HEK293 (cell line): ENCODE measurements around the gene EAF2.

Experiments used
- CTCF ChIA-PET: fragments of 350-600 bp; formaldehyde crosslinking; extraction: SDS; loops from one replicate; lab custom pipeline; 2021; ENCODE audit warnings: antibody characterized with exemption; lab: Yijun Ruan, JAX
- POLR2A ChIA-PET: fragments of 300-600 bp; formaldehyde crosslinking; extraction: SDS; loops from one replicate; lab custom pipeline; 2020; ENCODE audit warnings: antibody characterized with exemption, inconsistent platforms; lab: Yijun Ruan, JAX
- H3K27ac ChIP-seq: fragments of 200-500 bp; sonication (Bioruptor generic); 2 replicates; pipeline ENCODE4 v1.5.1; 2014; ENCODE audit warnings: low read depth, low read length, control low read depth, inconsistent platforms; ENCODE audit errors: extremely low read depth
- H3K36me3 ChIP-seq, 2 experiments: fragments of 200-500 bp in 1 of 2; sonication (Bioruptor generic) in 1 of 2; 1 replicate in 1 of 2; 2 replicates in 1 of 2; pipeline ENCODE4 v1.5.1; 2014 to 2017; ENCODE audit warnings: inconsistent platforms in 2 of 2, low read length in 2 of 2; ENCODE audit not compliant: control insufficient read depth in 2 of 2, insufficient read depth in 1 of 2
- H3K4me1 ChIP-seq: fragments of 200-500 bp; sonication (Bioruptor generic); 2 replicates; pipeline ENCODE4 v1.5.1; 2014; ENCODE audit warnings: mild to moderate bottlenecking, low read length, inconsistent platforms; ENCODE audit not compliant: control insufficient read depth, insufficient read depth
- H3K4me3 ChIP-seq: 2 replicates; pipeline ENCODE4 v1.5.1; 2011; ENCODE audit warnings: low read depth, mild to moderate bottlenecking, control low read depth, low read length, moderate library complexity
- H3K9me3 ChIP-seq: fragments of 200-500 bp; sonication (Bioruptor generic); 2 replicates; pipeline ENCODE4 v1.5.1; 2014; ENCODE audit warnings: low read depth, low read length, inconsistent platforms; ENCODE audit not compliant: control insufficient read depth, insufficient read depth
- KLF1 ChIP-seq: fragments of 450-650 bp; formaldehyde crosslinking; IDR thresholded peaks from 2 replicates; pipeline ENCODE4 v1.5.1; 2016; ENCODE audit warnings: missing biosample characterization, missing genetic modification characterization
- SCRT2 ChIP-seq: fragments of 450-650 bp; formaldehyde crosslinking; IDR thresholded peaks from 2 replicates; pipeline ENCODE4 v1.5.1; 2016; ENCODE audit warnings: missing biosample characterization, missing genetic modification characterization
- SP2 ChIP-seq: fragments of 450-650 bp; formaldehyde crosslinking; IDR thresholded peaks from 2 replicates; pipeline ENCODE4 v1.5.1; 2016; ENCODE audit warnings: missing biosample characterization, missing genetic modification characterization
- TRIM28 ChIP-seq: IDR thresholded peaks from 2 replicates; pipeline ENCODE4 v1.6.1; 2011; ENCODE audit warnings: low read length, control low read depth, borderline replicate concordance
- ZNF138 ChIP-seq: fragments of 450-650 bp; formaldehyde crosslinking; IDR thresholded peaks from 2 replicates; pipeline ENCODE4 v1.5.1; 2016; ENCODE audit warnings: missing biosample characterization, missing genetic modification characterization, borderline replicate concordance
- ZNF2 ChIP-seq: fragments of 450-650 bp; formaldehyde crosslinking; IDR thresholded peaks from 2 replicates; pipeline ENCODE4 v1.5.1; 2016; ENCODE audit warnings: missing biosample characterization, missing genetic modification characterization
- ZNF202 ChIP-seq: fragments of 450-650 bp; formaldehyde crosslinking; IDR thresholded peaks from 2 replicates; pipeline ENCODE4 v1.5.1; 2016; ENCODE audit warnings: missing biosample characterization, missing genetic modification characterization, borderline replicate concordance
- ZNF311 ChIP-seq: fragments of 450-650 bp; formaldehyde crosslinking; IDR thresholded peaks from 2 replicates; pipeline ENCODE4 v1.5.1; 2017; ENCODE audit warnings: missing biosample characterization, missing genetic modification characterization, borderline replicate concordance
- ZNF324 ChIP-seq: fragments of 450-650 bp; formaldehyde crosslinking; IDR thresholded peaks from 2 replicates; pipeline ENCODE4 v1.5.1; 2016; ENCODE audit warnings: missing biosample characterization, missing genetic modification characterization
- ZNF561 ChIP-seq: fragments of 450-650 bp; IDR thresholded peaks from 2 replicates; pipeline ENCODE4 v1.5.1; 2018; ENCODE audit warnings: missing biosample characterization, missing genetic modification characterization, borderline replicate concordance
- TF ChIP-seq, protein P1 (sequence below): fragments of 450-650 bp; formaldehyde crosslinking; IDR thresholded peaks from 2 replicates; pipeline ENCODE4 v1.5.1; 2017; ENCODE audit warnings: missing biosample characterization, missing genetic modification characterization

EAF2 gene

GRCh38 chr3:121924734-121925133 lies 89.7 kb downstream of the EAF2 start:
- Histone ChIP-seq H3K27ac (no peak overlapping the region; the same call in 1 of the 2 replicates), H3K36me3 (no peaks in the 10 kb centered on the region), H3K4me1 (no peaks in the 10 kb centered on the region; the same call in 1 of the 2 replicates), H3K9me3 (no peaks in the 10 kb centered on the region), H3K4me3 (no peak overlapping the region)
- TF ChIP-seq SCRT2 (tag by site-specific recombination) (no peak), TRIM28 (0 out of 2 replicates have a peak, but pooled peaks have one; percentile 13), ZNF138 (tag by site-specific recombination) (no peak)
- ChIA-PET POLR2A (no interaction called here), CTCF (no interaction called here)

- ChIA-PET CTCF (no interaction called here), POLR2A (no interaction called here)
- TF ChIP-seq ZNF202: no peak
- TF ChIP-seq KLF1 (tag by site-specific recombination): no peak
- TF ChIP-seq, protein P1, sequence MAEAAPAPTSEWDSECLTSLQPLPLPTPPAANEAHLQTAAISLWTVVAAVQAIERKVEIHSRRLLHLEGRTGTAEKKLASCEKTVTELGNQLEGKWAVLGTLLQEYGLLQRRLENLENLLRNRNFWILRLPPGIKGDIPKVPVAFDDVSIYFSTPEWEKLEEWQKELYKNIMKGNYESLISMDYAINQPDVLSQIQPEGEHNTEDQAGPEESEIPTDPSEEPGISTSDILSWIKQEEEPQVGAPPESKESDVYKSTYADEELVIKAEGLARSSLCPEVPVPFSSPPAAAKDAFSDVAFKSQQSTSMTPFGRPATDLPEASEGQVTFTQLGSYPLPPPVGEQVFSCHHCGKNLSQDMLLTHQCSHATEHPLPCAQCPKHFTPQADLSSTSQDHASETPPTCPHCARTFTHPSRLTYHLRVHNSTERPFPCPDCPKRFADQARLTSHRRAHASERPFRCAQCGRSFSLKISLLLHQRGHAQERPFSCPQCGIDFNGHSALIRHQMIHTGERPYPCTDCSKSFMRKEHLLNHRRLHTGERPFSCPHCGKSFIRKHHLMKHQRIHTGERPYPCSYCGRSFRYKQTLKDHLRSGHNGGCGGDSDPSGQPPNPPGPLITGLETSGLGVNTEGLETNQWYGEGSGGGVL: no peak
- no peak for TF ChIP-seq ZNF324
- TF ChIP-seq ZNF311 (tag by site-specific recombination): no peak
- no peak for TF ChIP-seq ZNF561 (tag by site-specific recombination)
- TF ChIP-seq SP2: no peak
- TF ChIP-seq ZNF2 (tag by site-specific recombination): no peak
- Histone ChIP-seq H3K27ac (no peak overlapping the region), H3K4me1 (no peaks in the 10 kb centered on the region; the same call in 1 of the 2 replicates), H3K36me3 (no peaks in the 10 kb centered on the region), H3K9me3 (no peaks in the 10 kb centered on the region), H3K4me3 (no peak overlapping the region)
Measured at GRCh38 chr3:121926380-121926779, 91.4 kb downstream of the EAF2 start.
